GM18507 (cell line): ENCODE data around the gene UPK3A.
A peak's percentile ranks its signal among the peaks of the same experiment; 100 is the strongest.

ENCODE experiments used
- DNase-seq: peaks from one replicate; pipeline ENCODE4 v3.0.0; 2011; ENCODE audit warnings: low read depth; ENCODE audit not compliant: insufficient read length; ENCODE audit errors: extremely low spot score
- FAIRE-seq: peaks from 2 replicates; lab custom pipeline; 2011; peaks lifted over from hg19 to GRCh38; lab: Jason Lieb, UNC

Gene UPK3A

GRCh38 chr22:45304971-45305370 lies 20.2 kb downstream of the UPK3A start:
- DNase-seq: no peak
- no peak for FAIRE-seq

- DNase-seq (no peak), FAIRE-seq (no peak)
Measured at GRCh38 chr22:45305456-45306075, 20.8 kb downstream of the UPK3A start.

- DNase-seq: no peak
- no peak for FAIRE-seq
Measured at GRCh38 chr22:45306139-45306538, 21.4 kb downstream of the UPK3A start.

GRCh38 chr22:45308391-45308956 lies 23.7 kb downstream of the UPK3A start:
- FAIRE-seq (peak; percentile 9), DNase-seq (no peak)

- FAIRE-seq (no peak), DNase-seq (no peak)
Measured at GRCh38 chr22:45308957-45309421, 24.2 kb downstream of the UPK3A start.

GRCh38 chr22:45309422-45310227 lies 24.9 kb downstream of the UPK3A start, which contains the start of gene FAM118A:
FAM118A (plus strand) TSS chr22:45309934; CDS start chr22:45322380, 12,446 bp downstream.
- DNase-seq (peak; percentile 91), FAIRE-seq (peak; percentile 96)

- no peak for DNase-seq
Measured at GRCh38 chr22:45310331-45310976, 25.7 kb downstream of the UPK3A start.

GRCh38 chr22:45310977-45311531 lies 26.3 kb downstream of the UPK3A start:
- DNase-seq (no peak), FAIRE-seq (no peak)

More at GRCh38 chr22:45310331-45310976, 25.7 kb downstream of the UPK3A start:
- no peak for FAIRE-seq

GRCh38 chr22:45312415-45312814 lies 27.7 kb downstream of the UPK3A start:
- no peak for FAIRE-seq
- DNase-seq: no peak

- FAIRE-seq (no peak), DNase-seq (no peak)
Measured at GRCh38 chr22:45312856-45313255, 28.1 kb downstream of the UPK3A start.

GRCh38 chr22:45314054-45314721 lies 29.4 kb downstream of the UPK3A start:
- FAIRE-seq (no peak), DNase-seq (no peak)

- DNase-seq (no peak), FAIRE-seq (no peak)
Measured at GRCh38 chr22:45314786-45315185, 30.0 kb downstream of the UPK3A start.

- FAIRE-seq (no peak), DNase-seq (no peak)
Measured at GRCh38 chr22:45316796-45317526, 32.2 kb downstream of the UPK3A start.

GRCh38 chr22:45317551-45318167 lies 32.9 kb downstream of the UPK3A start:
- DNase-seq (no peak), FAIRE-seq (no peak)

GRCh38 chr22:45318168-45318557 lies 33.4 kb downstream of the UPK3A start:
- DNase-seq (peak; percentile 66), FAIRE-seq (peak; percentile 94)

GRCh38 chr22:45318558-45319323 lies 34.0 kb downstream of the UPK3A start:
- DNase-seq (peak; percentile 29), FAIRE-seq (no peak)

GRCh38 chr22:45319324-45319685 lies 34.6 kb downstream of the UPK3A start:
- FAIRE-seq (no peak), DNase-seq (no peak)
